K562 (cell line): ENCODE results near the gene LYRM1. TPM values are rescaled to one million over a fixed set of nuclear protein-coding genes. Genes with fewer than 3 reads are reported as not detected.

Experiments
- ARID4B ChIP-seq: sonication (generic); formaldehyde crosslinking; IDR thresholded peaks from 2 replicates; pipeline ENCODE4 v1.8.0; 2022; ENCODE audit warnings: mild to moderate bottlenecking, missing genetic modification reagents
- ATF4 ChIP-seq: fragments of 450-650 bp; formaldehyde crosslinking; IDR thresholded peaks from 2 replicates; pipeline ENCODE4 v1.4.0; 2022; ENCODE audit warnings: mild to moderate bottlenecking, moderate library complexity
- FOXA1 ChIP-seq: fragments of 450-650 bp; IDR thresholded peaks from 2 replicates; pipeline ENCODE4 v1.6.1; 2016; ENCODE audit warnings: mild to moderate bottlenecking, borderline replicate concordance
- FOXP4 ChIP-seq: sonication (generic); formaldehyde crosslinking; IDR thresholded peaks from 2 replicates; pipeline ENCODE4 v1.8.0; 2022; ENCODE audit warnings: mild to moderate bottlenecking, missing genetic modification reagents, borderline replicate concordance
- MYC ChIP-seq, 2 experiments: fragments of 250-450 bp in 1 of 2; sonication (Bioruptor Pico) in 1 of 2; IDR thresholded peaks; 2 replicates each; pipeline versions ENCODE4 v1.5.1 to v1.6.1; 2012 to 2021; ENCODE audit warnings: low read depth in 2 of 2, borderline replicate concordance in 1 of 2, improper control_type of control experiment in 1 of 2, low read length in 1 of 2, mild to moderate bottlenecking in 1 of 2, moderate library complexity in 1 of 2
- NFE2L1 ChIP-seq: fragments of 450-650 bp; IDR thresholded peaks from 2 replicates; pipeline ENCODE4 v1.6.1; 2016; ENCODE audit warnings: missing genetic modification characterization, low read depth, mild to moderate bottlenecking, missing compliant biosample characterization, moderate library complexity, borderline replicate concordance
- NKRF ChIP-seq: fragments of 450-650 bp; IDR thresholded peaks from 2 replicates; pipeline ENCODE4 v1.6.1; 2016; ENCODE audit warnings: borderline replicate concordance
- NONO ChIP-seq, 2 experiments: fragments of 200-400 bp in 1 of 2; fragments of 450-650 bp in 1 of 2; formaldehyde crosslinking in 1 of 2; IDR thresholded peaks; 2 replicates each; pipeline ENCODE4 v1.6.1; 2017; ENCODE audit warnings: low read depth in 2 of 2, mild to moderate bottlenecking in 2 of 2, moderate library complexity in 2 of 2, low read length in 1 of 2
- POLR2A ChIP-seq: fragments of 450-650 bp; conservative IDR thresholded peaks from 2 replicates; pipeline ENCODE4 v1.6.1; 2016
- RBM34 ChIP-seq: fragments of 200-400 bp; formaldehyde crosslinking; IDR thresholded peaks from 2 replicates; pipeline ENCODE4 v1.6.1; 2018; ENCODE audit warnings: low read length, borderline replicate concordance; ENCODE audit not compliant: insufficient read depth
- SMARCB1 ChIP-seq: IDR thresholded peaks from 2 replicates; pipeline ENCODE4 v1.6.1; 2011; ENCODE audit warnings: improper control_type of control experiment, low read depth; ENCODE audit not compliant: insufficient read length
- SRF ChIP-seq, 2 experiments: fragments of 250-450, 450-650 bp in 1 of 2; sonication (Bioruptor Pico) in 1 of 2; sonication (generic) in 1 of 2; formaldehyde crosslinking; IDR thresholded peaks; 2 replicates each; pipeline versions ENCODE4 v1.5.0 to v1.5.1; 2020 to 2022; ENCODE audit warnings: mild to moderate bottlenecking in 1 of 2, missing genetic modification reagents in 1 of 2
- ZNF175 ChIP-seq: fragments of 200-800 bp; sonication (Bioruptor generic); IDR thresholded peaks from 2 replicates; pipeline ENCODE4 v1.6.1; 2016; ENCODE audit warnings: low read depth, mild to moderate bottlenecking, missing genetic modification characterization, missing compliant biosample characterization
- ZNF217 ChIP-seq: sonication (generic); formaldehyde crosslinking; IDR thresholded peaks from 2 replicates; pipeline ENCODE4 v1.8.0; 2022; ENCODE audit warnings: mild to moderate bottlenecking, missing genetic modification reagents
- ZNF347 ChIP-seq: fragments of 450-650 bp; formaldehyde crosslinking; IDR thresholded peaks from 2 replicates; pipeline ENCODE4 v1.4.0; 2020; ENCODE audit warnings: low read depth, mild to moderate bottlenecking, moderate library complexity
- ZNF780A ChIP-seq: fragments of 250-450 bp; sonication (Bioruptor Pico); IDR thresholded peaks from 2 replicates; pipeline ENCODE4 v1.5.0; 2021; ENCODE audit warnings: mild to moderate bottlenecking
- polyA plus RNA-seq, 8 experiments: library from polyadenylated mRNA; depleted of rRNA in 4 of 8; stranded (reverse) in 5 of 8; unstranded in 3 of 8; fragments of >200 nt; fragmentation: Nextera tagmentation in 2 of 8; fragmentation: Illumina TruSeq in 1 of 8; extraction: Ambion mirVana in 2 of 8; extraction: Trizol in 1 of 8; gene quantifications; 2 replicates each; pipeline versions ENCODE4 v1.2.1 to v1.2.3, GENCODE V29; 2011 to 2014; ENCODE audit warnings: inconsistent platforms in 1 of 8, missing spikeins in 1 of 8
- total RNA-seq, 7 experiments: library from RNA; depleted of rRNA in 6 of 7; stranded (reverse); fragments of >200 nt in 6 of 7; fragmentation: Illumina TruSeq in 2 of 7; extraction: Trizol in 2 of 7; gene quantifications; 2 replicates each; pipeline versions ENCODE4 v1.2.1 to v1.2.3, GENCODE V29; 2011 to 2021; ENCODE audit warnings: low replicate concordance in 1 of 7

The LYRM1 gene
- total and polyA plus RNA-seq, 9 of the 15 experiments (the other 6 are each of a cell fraction or from before 2014, with no cell fraction given): 17.5 to 44.1 (median 32.7) TPM

GRCh38 chr16:20944861-20945574 is 44.4 kb downstream of the LYRM1 start (continued):
- TF ChIP-seq ZNF780A (CRISPR knock-in tag): peak; percentile 98
- no peak for TF ChIP-seq NKRF
- no peak for TF ChIP-seq ARID4B (CRISPR knock-in tag)
- peak; percentile 99 for TF ChIP-seq ZNF347 (CRISPR knock-in tag)
- TF ChIP-seq ZNF175 (CRISPR knock-in tag): peak; percentile 100
- TF ChIP-seq FOXA1: no peak
- TF ChIP-seq NONO (IDR thresholded peaks at IDR 0.05; ENCODE audit: low read depth in 2 of 2, low read length in 1 of 2): no peak
- TF ChIP-seq SRF (CRISPR knock-in tag; IDR thresholded peaks at IDR 0.05): peak; percentile 95 to 98
- TF ChIP-seq POLR2A: no peak
- peak; percentile 93 for TF ChIP-seq ATF4
- no peak for TF ChIP-seq RBM34
- no peak for TF ChIP-seq ZNF217 (CRISPR knock-in tag)
- TF ChIP-seq MYC (IDR thresholded peaks at IDR 0.05; ENCODE audit: low read depth, low read length): no peak
- TF ChIP-seq MYC (CRISPR knock-in tag; IDR thresholded peaks at IDR 0.05; ENCODE audit: borderline replicate concordance, low read depth): peak; percentile 100
- TF ChIP-seq SMARCB1: no peak
- no peak for TF ChIP-seq FOXP4 (CRISPR knock-in tag)
- TF ChIP-seq NFE2L1: peak; percentile 94
